Skeletal muscle cell (primary cell): ENCODE measurements around the gene KCNJ11.

ENCODE experiments used
- DNase-seq: peaks from one replicate; pipeline ENCODE4 v3.0.0-alpha.2; 2010; ENCODE audit warnings: low read depth
- H3K4me3 ChIP-seq: 2 replicates; pipeline ENCODE4 v1.5.1; 2011; ENCODE audit warnings: low read depth, mild to moderate bottlenecking, control low read depth, low read length, moderate library complexity

The KCNJ11 gene

GRCh38 chr11:17371614-17372013 is 16.8 kb downstream of the KCNJ11 start:
- H3K4me3 ChIP-seq: no peak overlapping the region
- DNase-seq: no peak

GRCh38 chr11:17369684-17370243 is 18.7 kb downstream of the KCNJ11 start:
- DNase-seq: no peak

GRCh38 chr11:17369094-17369493 is 19.4 kb downstream of the KCNJ11 start:
- H3K4me3 ChIP-seq: no peak overlapping the region
- DNase-seq: no peak

More at GRCh38 chr11:17369684-17370243, 18.7 kb downstream of the KCNJ11 start:
- H3K4me3 ChIP-seq: no peak overlapping the region

GRCh38 chr11:17368551-17368950 is 19.9 kb downstream of the KCNJ11 start:
- no peak overlapping the region for H3K4me3 ChIP-seq
- no peak for DNase-seq

GRCh38 chr11:17366495-17366894 is 22.0 kb downstream of the KCNJ11 start:
- H3K4me3 ChIP-seq: no peak overlapping the region
- no peak for DNase-seq

- no peak overlapping the region for H3K4me3 ChIP-seq
- DNase-seq: peak; percentile 30
These were observed 33.9 kb downstream of the KCNJ11 start for GRCh38 chr11:17354601-17354991.

GRCh38 chr11:17353821-17354600 is 34.4 kb downstream of the KCNJ11 start:
- H3K4me3 ChIP-seq: peak overlapping the region; percentile 74
- no peak for DNase-seq

- DNase-seq: peak; percentile 31
- peak overlapping the region; percentile 74 for H3K4me3 ChIP-seq
These were observed 35.3 kb downstream of the KCNJ11 start for GRCh38 chr11:17352950-17353820.

GRCh38 chr11:17351510-17352176 is 36.8 kb downstream of the KCNJ11 start, which contains the start of gene NCR3LG1:
Gene NCR3LG1, plus strand, starts transcription at chr11:17351800. Its CDS starts 170 bp downstream, at chr11:17351970.
- H3K4me3 ChIP-seq: peak within 1 kb of the TSS; percentile 74

GRCh38 chr11:17351172-17351509 is 37.3 kb downstream of the KCNJ11 start:
- DNase-seq: no peak
- H3K4me3 ChIP-seq: peak overlapping the region; percentile 74

More at GRCh38 chr11:17351510-17352176, 36.8 kb downstream of the KCNJ11 start, which contains the start of gene NCR3LG1:
- peak; percentile 43 for DNase-seq

GRCh38 chr11:17350455-17351171 is 37.8 kb downstream of the KCNJ11 start:
- H3K4me3 ChIP-seq: no peak overlapping the region
- no peak for DNase-seq

GRCh38 chr11:17347676-17348075 is 40.8 kb downstream of the KCNJ11 start:
- no peak overlapping the region for H3K4me3 ChIP-seq

GRCh38 chr11:17343907-17344306 is 44.6 kb downstream of the KCNJ11 start:
- H3K4me3 ChIP-seq: no peak overlapping the region
- DNase-seq: peak; percentile 54

More at GRCh38 chr11:17347676-17348075, 40.8 kb downstream of the KCNJ11 start:
- no peak for DNase-seq

GRCh38 chr11:17343257-17343656 is 45.2 kb downstream of the KCNJ11 start:
- no peak overlapping the region for H3K4me3 ChIP-seq
- no peak for DNase-seq
